Hepatocyte (in vitro differentiated cells): ENCODE results near the gene PRRG3.

ENCODE experiments used
- CTCF ChIP-seq: fragments of 200-600 bp; sonication (generic); IDR thresholded peaks from 2 replicates; pipeline ENCODE4 v1.5.1; 2016; ENCODE audit warnings: antibody characterized with exemption, mild to moderate bottlenecking; ENCODE audit not compliant: poor library complexity
- EZH2 ChIP-seq: fragments of 200-600 bp; sonication (generic); IDR thresholded peaks from 2 replicates; pipeline ENCODE4 v1.6.1; 2016; ENCODE audit warnings: antibody characterized with exemption, mild to moderate bottlenecking, borderline replicate concordance

GRCh38 chrX:151738751-151739150 lies 43.5 kb downstream of the PRRG3 start:
- no peak for TF ChIP-seq CTCF
- TF ChIP-seq EZH2: no peak
